DOHH2 (cell line): ENCODE measurements around the gene CEP112.

Experiments used
- CTCF ChIP-seq: fragments of 200-600 bp; sonication (generic); IDR thresholded peaks from one replicate; pipeline ENCODE4 v1.5.1; 2014; ENCODE audit warnings: antibody characterized with exemption, mild to moderate bottlenecking, low read depth, low read length; ENCODE audit not compliant: poor library complexity, severe bottlenecking
- EZH2phosphoT487 ChIP-seq: fragments of 200-600 bp; sonication (generic); IDR thresholded peaks from 2 replicates; pipeline ENCODE4 v1.6.1; 2017; ENCODE audit warnings: borderline replicate concordance, mild to moderate bottlenecking, antibody characterized with exemption, low read length, moderate library complexity, mixed read lengths

GRCh38 chr17:66185862-66186261 is 6.1 kb downstream of the CEP112 start:
- TF ChIP-seq CTCF (no peak), EZH2phosphoT487 (no peak)
